T-cell (primary cell): ENCODE results near the gene NUDT3. TPM values are rescaled to one million over a fixed set of nuclear protein-coding genes. Genes with fewer than 3 reads are reported as not detected.
"Not testable (repeated sequence)": the region's sequence is repeated elsewhere in the genome, so short reads cannot be mapped to it uniquely, and the experiment has no call there.

Source experiments
- ATAC-seq, 4 experiments: fragments of 200-7000 bp in 3 of 4; fragments of 150-1000 bp in 1 of 4; cut with Tn5 transposase; replicated peaks in 1 of 4; 1 replicate in 3 of 4; 2 replicates in 1 of 4; pipeline ENCODE4 v1.10.0; 2021; ENCODE audit warnings: moderate library complexity in 3 of 4, mild to moderate bottlenecking in 2 of 4, moderate number of reproducible peaks in 1 of 4
- CTCF ChIA-PET, 2 donors: fragments of 300-600 bp; sonication (Branson Sonifier 250); formaldehyde crosslinking; loops; one replicate each; lab custom pipeline; 2022; ENCODE audit warnings: antibody characterized with exemption in 2 of 2; lab: Charles Lee
- POLR2A ChIA-PET, 2 donors: fragments of 300-600 bp; sonication (Branson Sonifier 250); formaldehyde crosslinking; loops; one replicate each; lab custom pipeline; 2022; ENCODE audit warnings: antibody characterized with exemption in 2 of 2; lab: Charles Lee
- DNase-seq, 35 experiments: peaks; one replicate each; pipeline versions ENCODE4 v3.0.0 to v3.0.0-alpha.2; 2013 to 2023
- H3K27ac ChIP-seq: one replicate; pipeline ENCODE4 v1.5.1; 2013; ENCODE audit warnings: low read length
- H3K27me3 ChIP-seq, 2 experiments: replicated peaks in 1 of 2; 1 replicate in 1 of 2; 2 replicates in 1 of 2; pipeline versions ENCODE4 v1.6.1 to v1.7.0; 2013; ENCODE audit warnings: low read length in 1 of 2, mixed read lengths in 1 of 2; ENCODE audit not compliant: control insufficient read depth in 2 of 2, insufficient read depth in 2 of 2; ENCODE audit errors: extremely low read depth in 1 of 2
- H3K36me3 ChIP-seq, 2 donors: 1 replicate in 1 of 2; 2 replicates in 1 of 2; pipeline versions ENCODE4 v1.6.1 to v1.7.0; 2013; ENCODE audit warnings: low read length in 1 of 2; ENCODE audit not compliant: control insufficient read depth in 2 of 2, insufficient read depth in 1 of 2; ENCODE audit errors: extremely low read depth in 1 of 2
- H3K4me1 ChIP-seq, 2 experiments: 1 replicate in 1 of 2; 2 replicates in 1 of 2; pipeline versions ENCODE4 v1.6.1 to v1.7.0; 2013; ENCODE audit warnings: low read length in 2 of 2, mixed read lengths in 1 of 2; ENCODE audit not compliant: insufficient read depth in 2 of 2, control insufficient read depth in 1 of 2; ENCODE audit errors: extremely low read depth in 1 of 2
- H3K4me3 ChIP-seq, 2 donors: 1 replicate in 1 of 2; 2 replicates in 1 of 2; pipeline versions ENCODE4 v1.5.1 to v1.7.0; 2013; ENCODE audit warnings: mild to moderate bottlenecking in 2 of 2, low read length in 1 of 2, moderate library complexity in 1 of 2; ENCODE audit not compliant: control insufficient read depth in 1 of 2; ENCODE audit errors: extremely low read depth in 1 of 2
- H3K9me3 ChIP-seq: 2 replicates; pipeline ENCODE4 v1.7.0; 2013
- H3K27ac Mint-ChIP-seq, 2 donors: one replicate each; pipeline ENCODE4 v1.8.0; 2020 to 2021; ENCODE audit warnings: mild to moderate bottlenecking in 2 of 2, mixed read lengths in 2 of 2
- H3K27me3 Mint-ChIP-seq, 2 donors: one replicate each; pipeline ENCODE4 v1.8.0; 2021 to 2022; ENCODE audit warnings: mixed read lengths in 2 of 2
- H3K36me3 Mint-ChIP-seq: one replicate; pipeline ENCODE4 v1.8.0; 2021; ENCODE audit warnings: mixed read lengths
- H3K4me1 Mint-ChIP-seq, 3 donors: one replicate each; pipeline ENCODE4 v1.8.0; 2020 to 2022; ENCODE audit warnings: mixed read lengths in 3 of 3, mild to moderate bottlenecking in 1 of 3
- H3K4me3 Mint-ChIP-seq, 3 donors: one replicate each; pipeline ENCODE4 v1.8.0; 2020 to 2022; ENCODE audit warnings: mild to moderate bottlenecking in 3 of 3, mixed read lengths in 3 of 3, moderate library complexity in 3 of 3
- H3K9me3 Mint-ChIP-seq, 3 donors: one replicate each; pipeline ENCODE4 v1.8.0; 2020 to 2022; ENCODE audit warnings: mixed read lengths in 3 of 3
- WGBS: methylation state at CpG from one replicate; pipeline ENCODE4 v1.1.5; 2013; ENCODE audit warnings: missing lambda C conversion rate; ENCODE audit not compliant: insufficient coverage; 5-methylcytosine and 5-hydroxymethylcytosine counted together
- total RNA-seq, 35 experiments: library from RNA in 6 of 35; stranded (reverse) in 6 of 35; fragments of 120-200 nt in 1 of 35; gene quantifications; one replicate each; pipeline versions ENCODE4 v1.2.1 to v1.2.4 and lab custom pipeline; 2013 to 2026

NUDT3 gene
- total RNA-seq, 5 donors from 2014 or later (not counting 1 experiment from before 2014, with no cell fraction given) = 23.5 to 31.0 (median 28.9) TPM

DNA sequence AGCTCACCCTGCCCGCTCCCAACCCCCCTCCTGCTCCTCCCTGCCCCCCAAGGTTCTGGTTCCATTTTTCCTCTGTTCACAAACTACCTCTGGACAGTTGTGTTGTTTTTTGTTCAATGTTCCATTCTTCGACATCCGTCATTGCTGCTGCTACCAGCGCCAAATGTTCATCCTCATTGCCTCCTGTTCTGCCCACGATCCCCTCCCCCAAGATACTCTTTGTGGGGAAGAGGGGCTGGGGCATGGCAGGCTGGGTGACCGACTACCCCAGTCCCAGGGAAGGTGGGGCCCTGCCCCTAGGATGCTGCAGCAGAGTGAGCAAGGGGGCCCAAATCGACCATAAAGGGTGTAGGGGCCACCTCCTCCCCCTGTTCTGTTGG is 146.7 kb downstream of the NUDT3 start:
- peaks cover 15% of the 10 kb centered on the region for H3K36me3 Mint-ChIP-seq
- CTCF ChIA-PET = interaction anchor here in 1 of 2 donors (1.1 kb wide), 1 partner anchor 20 kb away, joined by 3 read pairs; no protein-coding TSS in a partner anchor
- H3K4me1 Mint-ChIP-seq = peaks cover 43 to 79% (median 72%) of the 10 kb centered on the region in 3 donors

DNA sequence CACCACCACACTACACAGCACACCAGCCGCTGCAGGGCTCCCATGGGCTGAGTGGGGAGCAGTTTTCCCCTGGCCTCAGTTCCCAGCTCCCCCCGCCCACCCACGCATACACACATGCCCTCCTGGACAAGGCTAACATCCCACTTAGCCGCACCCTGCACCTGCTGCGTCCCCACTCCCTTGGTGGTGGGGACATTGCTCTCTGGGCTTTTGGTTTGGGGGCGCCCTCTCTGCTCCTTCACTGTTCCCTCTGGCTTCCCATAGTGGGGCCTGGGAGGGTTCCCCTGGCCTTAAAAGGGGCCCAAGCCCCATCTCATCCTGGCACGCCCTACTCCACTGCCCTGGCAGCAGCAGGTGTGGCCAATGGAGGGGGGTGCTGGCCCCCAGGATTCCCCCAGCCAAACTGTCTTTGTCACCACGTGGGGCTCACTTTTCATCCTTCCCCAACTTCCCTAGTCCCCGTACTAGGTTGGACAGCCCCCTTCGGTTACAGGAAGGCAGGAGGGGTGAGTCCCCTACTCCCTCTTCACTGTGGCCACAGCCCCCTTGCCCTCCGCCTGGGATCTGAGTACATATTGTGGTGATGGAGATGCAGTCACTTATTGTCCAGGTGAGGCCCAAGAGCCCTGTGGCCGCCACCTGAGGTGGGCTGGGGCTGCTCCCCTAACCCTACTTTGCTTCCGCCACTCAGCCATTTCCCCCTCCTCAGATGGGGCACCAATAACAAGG is 147.3 kb downstream of the NUDT3 start:
- not testable (repeated sequence) for H3K9me3 Mint-ChIP-seq, H3K27ac ChIP-seq, H3K27me3 Mint-ChIP-seq, H3K4me3 Mint-ChIP-seq, H3K4me3 ChIP-seq, ATAC-seq, H3K27me3 ChIP-seq, H3K9me3 ChIP-seq, DNase-seq
- ChIA-PET POLR2A (interaction anchor here in 1 of 2 donors (0.7 kb wide), 1 partner anchor 1051 kb away, joined by 3 read pairs; no protein-coding TSS in a partner anchor), CTCF (interaction anchor here in 1 of 2 donors (1.0 kb wide), 1 partner anchor 49 kb away, joined by 3 read pairs; no protein-coding TSS in a partner anchor)
- Mint-ChIP-seq H3K4me1 (peaks cover 43 to 79% (median 73%) of the 10 kb centered on the region in 3 donors), H3K36me3 (peaks cover 15% of the 10 kb centered on the region), H3K27ac (peak overlapping the region; percentile 67 to 79)
- H3K4me1 ChIP-seq = peaks cover 16 to 61% of the 10 kb centered on the region in 2 experiments
- peaks cover 20 to 40% of the 10 kb centered on the region in 2 donors for H3K36me3 ChIP-seq
- 100% methylated on average over 1 of the region's 13 CpGs for WGBS

More for the DNA sequence above, 146.7 kb downstream of the NUDT3 start:
- H3K9me3 Mint-ChIP-seq, H3K27me3 ChIP-seq, DNase-seq, H3K27me3 Mint-ChIP-seq, ATAC-seq, H3K27ac ChIP-seq, H3K4me3 ChIP-seq, POLR2A ChIA-PET, H3K4me3 Mint-ChIP-seq, H3K9me3 ChIP-seq: not testable (repeated sequence)
- peaks cover 14 to 39% of the 10 kb centered on the region in 2 donors for H3K36me3 ChIP-seq
- WGBS = no CpG with 5 or more reads among the region's 7 CpGs
- peak overlapping the region in 1 of 2 donors; percentile 79 for H3K27ac Mint-ChIP-seq
- peaks cover 12 to 61% of the 10 kb centered on the region in 2 experiments for H3K4me1 ChIP-seq

- no peak for ATAC-seq
- Histone ChIP-seq H3K36me3 (peaks cover 21 to 40% of the 10 kb centered on the region in 2 donors), H3K9me3 (no peaks in the 10 kb centered on the region), H3K27me3 (no peaks in the 10 kb centered on the region), H3K4me1 (peaks cover 18 to 59% of the 10 kb centered on the region in 2 experiments), H3K27ac (peak overlapping the region; percentile 14), H3K4me3 (no peak overlapping the region)
- peak overlapping the region; percentile 91 to 94 for H3K27ac Mint-ChIP-seq
- ChIA-PET CTCF (interaction anchor here (0.6 to 1.0 kb wide), 5 partner anchors 20 to 1361 kb away, joined by 3 to 9 read pairs (median 3); no protein-coding TSS in a partner anchor), POLR2A (interaction anchor here in 1 of 2 donors (0.6 to 0.7 kb wide), 2 partner anchors 896 to 1050 kb away, joined by 3 to 6 read pairs; no protein-coding TSS in a partner anchor)
- WGBS = 77% methylated on average over 11 of the region's 19 CpGs
- H3K9me3 Mint-ChIP-seq = no peaks in the 10 kb centered on the region
- peaks cover 15% of the 10 kb centered on the region for H3K36me3 Mint-ChIP-seq
- DNase-seq = peak in 2 of 35 experiments; percentile 18 to 45
- no peak overlapping the region for H3K4me3 Mint-ChIP-seq
- peaks cover 41 to 82% (median 77%) of the 10 kb centered on the region in 3 donors for H3K4me1 Mint-ChIP-seq
- H3K27me3 Mint-ChIP-seq = no peaks in the 10 kb centered on the region
Measured at GRCh38 chr6:34243901-34244884, 148.3 kb downstream of the NUDT3 start.

DNA sequence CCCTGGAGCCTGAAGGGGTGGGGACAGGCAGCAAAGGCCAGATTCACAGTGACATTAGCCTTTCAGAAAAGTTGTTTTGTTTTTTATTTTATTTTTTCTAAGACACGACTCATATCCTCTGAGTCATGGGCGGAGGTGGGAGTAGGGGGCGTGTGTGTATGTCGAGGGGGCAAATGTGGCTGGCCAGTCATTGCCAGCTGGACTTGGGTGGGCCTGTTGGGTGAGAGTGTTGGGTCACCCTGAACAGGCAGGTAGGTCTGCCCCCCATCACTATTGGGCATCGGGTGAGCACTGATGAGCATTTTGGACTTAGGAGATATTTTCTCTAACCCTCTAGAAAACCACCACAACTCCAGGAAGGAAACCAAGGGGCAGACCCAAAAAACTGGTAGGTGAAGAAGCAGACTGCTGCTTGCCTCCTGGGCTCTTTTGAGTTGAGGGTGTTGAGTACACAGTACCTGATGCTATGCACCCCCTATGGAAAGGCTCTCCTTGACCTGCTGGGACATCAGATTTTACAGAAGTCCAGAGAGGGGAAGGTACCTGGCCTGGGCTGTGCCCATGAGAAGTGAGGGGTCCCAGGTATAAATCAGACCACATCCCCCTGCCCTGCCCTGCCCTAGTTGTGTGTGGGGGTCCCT is 149.2 kb downstream of the NUDT3 start:
- Histone ChIP-seq H3K9me3 (no peaks in the 10 kb centered on the region), H3K27ac (peak overlapping the region; percentile 14), H3K4me1 (peaks cover 23 to 64% of the 10 kb centered on the region in 2 experiments), H3K36me3 (peaks cover 21 to 40% of the 10 kb centered on the region in 2 donors), H3K27me3 (no peaks in the 10 kb centered on the region), H3K4me3 (no peak overlapping the region)
- H3K27me3 Mint-ChIP-seq = no peaks in the 10 kb centered on the region
- H3K4me3 Mint-ChIP-seq = peak overlapping the region in 1 of 3 donors; percentile 9
- no peaks in the 10 kb centered on the region for H3K9me3 Mint-ChIP-seq
- peaks cover 15% of the 10 kb centered on the region for H3K36me3 Mint-ChIP-seq
- peak overlapping the region; percentile 91 to 94 for H3K27ac Mint-ChIP-seq
- WGBS = 40% methylated on average over 4 of the region's 5 CpGs
- DNase-seq (peak in 2 of 35 experiments; percentile 4 to 50), ATAC-seq (peak in 3 of 4 experiments; percentile 29 to 32 (median 30))
- ChIA-PET CTCF (interaction anchor here (0.7 kb wide), 3 partner anchors 110 to 1360 kb away, joined by 3 to 9 read pairs (median 6); no protein-coding TSS in a partner anchor), POLR2A (no interaction called here)
- H3K4me1 Mint-ChIP-seq = peaks cover 46 to 88% (median 83%) of the 10 kb centered on the region in 3 donors

DNA sequence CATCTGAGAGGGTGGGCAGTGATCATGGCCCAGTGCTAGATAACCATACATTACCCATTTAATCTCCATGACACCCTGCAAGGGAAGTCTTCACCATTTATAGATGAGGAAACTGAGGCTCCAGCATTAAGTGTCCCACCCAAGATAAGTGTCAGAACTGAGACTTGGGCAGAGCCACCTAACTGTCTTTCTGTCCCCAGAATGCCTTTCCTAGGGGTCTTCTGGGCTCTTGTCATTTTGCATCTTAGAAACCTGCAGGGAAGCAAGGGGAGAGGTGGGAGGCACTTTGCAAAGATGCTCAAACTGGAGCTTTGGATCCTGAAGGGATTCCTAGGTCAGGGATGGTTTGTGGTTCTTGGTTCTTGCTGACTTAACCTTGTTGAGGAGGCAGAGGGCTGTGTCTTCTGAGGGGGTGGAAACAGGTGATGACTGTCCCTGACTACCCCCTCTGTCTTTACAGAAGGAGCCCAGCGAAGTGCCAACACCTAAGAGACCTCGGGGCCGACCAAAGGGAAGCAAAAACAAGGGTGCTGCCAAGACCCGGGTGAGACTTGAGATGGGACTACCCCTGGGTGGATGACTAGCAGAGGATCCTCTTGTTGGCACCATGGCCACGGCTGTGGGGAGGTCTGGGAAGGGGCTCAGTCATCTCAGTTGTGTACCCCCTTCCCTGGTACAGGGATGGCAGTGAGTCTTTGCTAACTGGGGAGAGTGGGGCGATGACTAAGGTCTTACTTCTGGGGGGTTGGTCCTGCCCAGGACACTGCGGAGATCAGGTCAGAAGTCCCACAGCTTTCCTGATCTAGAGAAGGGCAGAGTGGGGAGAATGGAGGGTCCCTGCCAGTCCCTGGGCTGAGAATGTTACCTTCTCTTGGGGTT is 150.0 kb downstream of the NUDT3 start:
- Mint-ChIP-seq H3K4me3 (no peak overlapping the region), H3K9me3 (no peaks in the 10 kb centered on the region), H3K36me3 (peaks cover 15% of the 10 kb centered on the region), H3K27ac (peak overlapping the region; percentile 91 to 94), H3K4me1 (peaks cover 40 to 81% (median 76%) of the 10 kb centered on the region in 3 donors), H3K27me3 (no peaks in the 10 kb centered on the region)
- peaks cover 21 to 40% of the 10 kb centered on the region in 2 donors for H3K36me3 ChIP-seq
- no peak overlapping the region for H3K27ac ChIP-seq
- ChIA-PET POLR2A (no interaction called here), CTCF (no interaction called here)
- no peaks in the 10 kb centered on the region for H3K9me3 ChIP-seq
- DNase-seq (peak in 1 of 35 experiments; percentile 25), ATAC-seq (no peak)
- peaks cover 17 to 58% of the 10 kb centered on the region in 2 experiments for H3K4me1 ChIP-seq
- 85% methylated on average over 6 of the region's 7 CpGs for WGBS
- no peak overlapping the region for H3K4me3 ChIP-seq
- no peaks in the 10 kb centered on the region for H3K27me3 ChIP-seq
